ENCODE results near the gene LRRTM3. TPM values are rescaled to one million over a fixed set of nuclear protein-coding genes. Genes with fewer than 3 reads are reported as not detected.

LRRTM3 gene
- total RNA-seq, 1 experiment from 2014 or later, result not detected

DNA sequence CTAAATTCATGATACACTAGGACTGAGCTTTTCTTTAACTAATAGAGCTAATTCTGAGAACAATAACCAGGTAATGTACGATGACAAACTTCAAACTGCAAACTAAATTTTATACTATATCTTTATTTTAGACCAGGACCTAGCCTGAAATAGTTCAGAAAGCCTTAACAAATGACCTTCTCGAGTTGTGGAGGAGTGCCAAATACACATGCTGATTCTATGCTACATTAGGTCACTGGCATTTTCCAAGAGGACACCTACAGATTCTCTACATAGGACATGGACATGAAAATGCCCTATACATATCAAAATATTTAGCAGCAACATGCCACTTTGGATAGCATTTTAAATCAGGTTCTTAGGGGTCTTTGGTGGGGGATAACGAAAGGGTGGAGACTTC lies 44.0 kb upstream of the LRRTM3 start:
- Mint-ChIP-seq H3K4me3 (ENCODE audit: unreplicated experiment) (no peak overlapping the region), H3K36me3 (ENCODE audit: insufficient read depth, unreplicated experiment) (no peaks in the 10 kb centered on the region), H3K9me3 (ENCODE audit: unreplicated experiment) (no peaks in the 10 kb centered on the region), H3K4me1 (ENCODE audit: insufficient read depth, unreplicated experiment) (no peaks in the 10 kb centered on the region), H3K27ac (ENCODE audit: low read depth, unreplicated experiment) (no peak overlapping the region), H3K27me3 (ENCODE audit: insufficient read depth, unreplicated experiment) (no peaks in the 10 kb centered on the region)
- intact Hi-C loops (cut with micrococcal nuclease), result no loop called here
- TF ChIP-seq, protein P1, sequence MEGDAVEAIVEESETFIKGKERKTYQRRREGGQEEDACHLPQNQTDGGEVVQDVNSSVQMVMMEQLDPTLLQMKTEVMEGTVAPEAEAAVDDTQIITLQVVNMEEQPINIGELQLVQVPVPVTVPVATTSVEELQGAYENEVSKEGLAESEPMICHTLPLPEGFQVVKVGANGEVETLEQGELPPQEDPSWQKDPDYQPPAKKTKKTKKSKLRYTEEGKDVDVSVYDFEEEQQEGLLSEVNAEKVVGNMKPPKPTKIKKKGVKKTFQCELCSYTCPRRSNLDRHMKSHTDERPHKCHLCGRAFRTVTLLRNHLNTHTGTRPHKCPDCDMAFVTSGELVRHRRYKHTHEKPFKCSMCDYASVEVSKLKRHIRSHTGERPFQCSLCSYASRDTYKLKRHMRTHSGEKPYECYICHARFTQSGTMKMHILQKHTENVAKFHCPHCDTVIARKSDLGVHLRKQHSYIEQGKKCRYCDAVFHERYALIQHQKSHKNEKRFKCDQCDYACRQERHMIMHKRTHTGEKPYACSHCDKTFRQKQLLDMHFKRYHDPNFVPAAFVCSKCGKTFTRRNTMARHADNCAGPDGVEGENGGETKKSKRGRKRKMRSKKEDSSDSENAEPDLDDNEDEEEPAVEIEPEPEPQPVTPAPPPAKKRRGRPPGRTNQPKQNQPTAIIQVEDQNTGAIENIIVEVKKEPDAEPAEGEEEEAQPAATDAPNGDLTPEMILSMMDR (IDR thresholded peaks at IDR 0.05; ENCODE audit: unreplicated experiment), result no peak
- DNase-seq (ENCODE audit: unreplicated experiment), result no peak
- POLR2A ChIA-PET, result no interaction called here
- CTCF ChIA-PET, result no interaction called here
- BruUV-seq (replicated peaks), result no TSS peak

DNA sequence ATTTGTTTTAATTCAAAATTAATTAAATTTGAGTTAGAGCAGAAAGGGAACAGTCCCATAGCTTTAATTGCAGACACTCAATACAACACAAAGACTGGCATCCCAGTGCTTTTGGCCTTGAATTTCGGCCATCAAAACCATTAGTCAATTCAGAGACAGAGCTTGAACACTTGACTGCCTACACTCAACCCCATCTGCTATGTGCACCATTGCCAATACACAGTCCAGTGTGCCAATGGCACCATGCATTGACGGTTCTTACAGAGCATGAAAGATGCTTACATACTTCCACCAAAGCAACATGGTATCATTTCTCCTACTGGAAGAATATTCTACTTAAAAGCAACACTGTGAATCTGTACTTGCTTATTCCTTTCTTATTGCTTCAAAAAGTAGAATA lies 43.6 kb upstream of the LRRTM3 start:
- Mint-ChIP-seq H3K27me3 (ENCODE audit: insufficient read depth, unreplicated experiment) (no peaks in the 10 kb centered on the region), H3K36me3 (ENCODE audit: insufficient read depth, unreplicated experiment) (no peaks in the 10 kb centered on the region), H3K27ac (ENCODE audit: low read depth, unreplicated experiment) (no peak overlapping the region), H3K4me3 (ENCODE audit: unreplicated experiment) (no peak overlapping the region), H3K4me1 (ENCODE audit: insufficient read depth, unreplicated experiment) (no peaks in the 10 kb centered on the region), H3K9me3 (ENCODE audit: unreplicated experiment) (no peaks in the 10 kb centered on the region)
- no peak for DNase-seq (ENCODE audit: unreplicated experiment)
- ChIA-PET CTCF (no interaction called here), POLR2A (no interaction called here)
- TF ChIP-seq, protein P1 (IDR thresholded peaks at IDR 0.05; ENCODE audit: unreplicated experiment), result no peak
- BruUV-seq (replicated peaks), result no TSS peak
- intact Hi-C loops (cut with micrococcal nuclease), result no loop called here

DNA sequence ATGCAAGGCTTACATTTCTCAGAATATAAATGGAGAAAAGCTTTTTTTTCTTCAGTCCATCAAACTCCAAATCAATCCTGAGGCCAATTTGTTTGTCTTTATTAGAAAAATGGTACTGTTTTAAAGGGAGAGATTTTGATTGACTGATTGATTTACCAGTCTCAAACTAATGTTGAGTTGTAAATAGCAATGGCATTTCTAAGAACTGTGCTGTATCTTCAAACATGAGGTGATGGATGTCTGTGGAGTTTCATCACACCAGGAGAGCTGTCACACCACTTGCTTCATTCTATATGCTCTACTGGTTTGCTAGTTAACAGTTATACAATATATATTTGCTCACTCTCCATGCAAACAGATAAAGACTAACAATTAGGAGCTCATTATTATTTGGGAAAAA lies 39.0 kb upstream of the LRRTM3 start:
- H3K27ac Mint-ChIP-seq (ENCODE audit: low read depth, unreplicated experiment), result no peak overlapping the region
- no peak for DNase-seq (ENCODE audit: unreplicated experiment)
- no peak overlapping the region for H3K4me3 Mint-ChIP-seq (ENCODE audit: unreplicated experiment)
- BruUV-seq (replicated peaks), result no TSS peak
- H3K27me3 Mint-ChIP-seq (ENCODE audit: insufficient read depth, unreplicated experiment), result no peaks in the 10 kb centered on the region
- H3K4me1 Mint-ChIP-seq (ENCODE audit: insufficient read depth, unreplicated experiment), result no peaks in the 10 kb centered on the region
- TF ChIP-seq, protein P1 (IDR thresholded peaks at IDR 0.05; ENCODE audit: unreplicated experiment), result no peak
- POLR2A ChIA-PET, result no interaction called here
- CTCF ChIA-PET, result no interaction called here
- intact Hi-C loops (cut with micrococcal nuclease), result no loop called here
- H3K9me3 Mint-ChIP-seq (ENCODE audit: unreplicated experiment), result peaks cover 7% of the 10 kb centered on the region
- no peaks in the 10 kb centered on the region for H3K36me3 Mint-ChIP-seq (ENCODE audit: insufficient read depth, unreplicated experiment)

DNA sequence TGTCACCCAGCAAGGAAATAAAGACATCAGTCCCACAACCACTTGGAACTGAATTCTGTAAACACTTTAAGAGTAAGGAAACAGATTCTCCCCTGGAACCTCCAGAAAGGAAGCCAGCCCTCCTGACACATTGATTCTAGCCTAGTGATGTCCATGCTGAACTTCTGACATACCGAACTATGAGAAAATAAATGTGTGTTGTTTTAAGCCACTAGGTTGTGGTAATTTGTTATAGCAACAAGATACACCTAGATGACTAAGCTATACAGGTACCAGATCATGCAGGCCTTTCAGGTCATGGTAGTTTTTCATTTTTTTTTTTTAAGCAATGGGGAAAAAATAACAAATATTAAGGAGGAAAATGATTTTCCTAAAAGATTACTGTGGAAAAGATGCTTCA lies 37.6 kb upstream of the LRRTM3 start:
- ChIA-PET CTCF (interaction anchor here (1.6 kb wide), 1 partner anchor 25 kb away, joined by 3 read pairs; no protein-coding TSS in a partner anchor), POLR2A (no interaction called here)
- BruUV-seq (replicated peaks), result no TSS peak
- intact Hi-C loops (cut with micrococcal nuclease), result no loop called here
- TF ChIP-seq, protein P1 (IDR thresholded peaks at IDR 0.05; ENCODE audit: unreplicated experiment), result no peak
- no peaks in the 10 kb centered on the region for H3K36me3 Mint-ChIP-seq (ENCODE audit: insufficient read depth, unreplicated experiment)
- no peak overlapping the region for H3K4me3 Mint-ChIP-seq (ENCODE audit: unreplicated experiment)
- no peak overlapping the region for H3K27ac Mint-ChIP-seq (ENCODE audit: low read depth, unreplicated experiment)
- DNase-seq (ENCODE audit: unreplicated experiment), result no peak
- H3K9me3 Mint-ChIP-seq (ENCODE audit: unreplicated experiment), result peaks cover 7% of the 10 kb centered on the region
- no peaks in the 10 kb centered on the region for H3K27me3 Mint-ChIP-seq (ENCODE audit: insufficient read depth, unreplicated experiment)
- H3K4me1 Mint-ChIP-seq (ENCODE audit: insufficient read depth, unreplicated experiment), result no peaks in the 10 kb centered on the region
